Tibial nerve (tissue), 4 donors: ENCODE measurements around the gene PLCG1.

ENCODE experiments used
- CTCF ChIP-seq, 5 experiments: fragments of 200-600 bp in 3 of 5; fragments of 450-650 bp in 2 of 5; sonication (generic) in 3 of 5; IDR thresholded peaks; one replicate each; pipeline ENCODE4 v1.5.1; 2016 to 2019; ENCODE audit warnings: antibody characterized with exemption in 5 of 5, mild to moderate bottlenecking in 3 of 5, moderate library complexity in 2 of 5
- EP300 ChIP-seq, 2 donors: sonication (generic); formaldehyde crosslinking; IDR thresholded peaks; one replicate each; pipeline ENCODE4 v1.6.1; 2017; ENCODE audit warnings: antibody characterized with exemption in 2 of 2, mild to moderate bottlenecking in 1 of 2
- POLR2A ChIP-seq, 2 donors: fragments of 450-650 bp; IDR thresholded peaks; one replicate each; pipeline ENCODE4 v1.6.1; 2017; ENCODE audit warnings: antibody characterized with exemption in 2 of 2, mild to moderate bottlenecking in 2 of 2, moderate library complexity in 2 of 2

GRCh38 chr20:41161886-41162285 lies 24.5 kb downstream of the PLCG1 start:
- TF ChIP-seq EP300 (IDR thresholded peaks at IDR 0.05), result no peak
- TF ChIP-seq POLR2A (IDR thresholded peaks at IDR 0.05), result no peak
- no peak for TF ChIP-seq CTCF (IDR thresholded peaks at IDR 0.05)
